Activated T-helper 17 cell treated with anti-CD3 and anti-CD28 coated beads, Interleukin-2, amount 50 U/mL, for 72 hours (primary cell): Measurements from ENCODE around the gene TNFAIP1. TPM values are rescaled to one million over a fixed set of nuclear protein-coding genes. Genes with fewer than 3 reads are reported as not detected.

ENCODE experiments used
- ATAC-seq: fragments of 150-1000 bp; cut with Tn5 transposase; replicated peaks from 2 replicates; pipeline ENCODE4 v1.10.0; 2021; ENCODE audit warnings: mild to moderate bottlenecking, moderate library complexity
- H3K27ac Mint-ChIP-seq: one replicate; pipeline ENCODE4 v1.8.0; 2022; ENCODE audit warnings: mixed read lengths
- H3K27me3 Mint-ChIP-seq: one replicate; pipeline ENCODE4 v1.8.0; 2022; ENCODE audit warnings: mixed read lengths
- H3K36me3 Mint-ChIP-seq: one replicate; pipeline ENCODE4 v1.8.0; 2022; ENCODE audit warnings: low read depth, mild to moderate bottlenecking, mixed read lengths
- H3K4me1 Mint-ChIP-seq: one replicate; pipeline ENCODE4 v1.8.0; 2022; ENCODE audit warnings: mixed read lengths
- H3K4me3 Mint-ChIP-seq: one replicate; pipeline ENCODE4 v1.8.0; 2022; ENCODE audit warnings: mild to moderate bottlenecking, mixed read lengths
- H3K9me3 Mint-ChIP-seq: one replicate; pipeline ENCODE4 v1.8.0; 2022; ENCODE audit warnings: mixed read lengths
- total RNA-seq, 2 donors: library from RNA; stranded (reverse); gene quantifications; one replicate each; pipeline ENCODE4 v1.2.3, GENCODE V29; 2022

The TNFAIP1 gene
- total RNA-seq, 2 donors from 2014 or later = 24.9 to 30.0 TPM

GRCh38 chr17:28345419-28346198 lies 10.0 kb downstream of the TNFAIP1 start:
- Mint-ChIP-seq H3K27me3 (no peaks in the 10 kb centered on the region), H3K4me1 (no peaks in the 10 kb centered on the region), H3K4me3 (no peak overlapping the region)

GRCh38 chr17:28346199-28346580 lies 10.6 kb downstream of the TNFAIP1 start:
- H3K9me3 Mint-ChIP-seq = no peaks in the 10 kb centered on the region
- peak overlapping the region; percentile 24 for H3K27ac Mint-ChIP-seq
- H3K4me1 Mint-ChIP-seq = no peaks in the 10 kb centered on the region
- no peaks in the 10 kb centered on the region for H3K27me3 Mint-ChIP-seq
- no peak for ATAC-seq
- peaks cover 93% of the 10 kb centered on the region for H3K36me3 Mint-ChIP-seq
- H3K4me3 Mint-ChIP-seq = no peak overlapping the region

More at GRCh38 chr17:28345419-28346198, 10.0 kb downstream of the TNFAIP1 start:
- no peaks in the 10 kb centered on the region for H3K9me3 Mint-ChIP-seq
- peak overlapping the region; percentile 24 for H3K27ac Mint-ChIP-seq
- ATAC-seq = no peak
- H3K36me3 Mint-ChIP-seq = peaks cover 93% of the 10 kb centered on the region

GRCh38 chr17:28346746-28347246 lies 11.2 kb downstream of the TNFAIP1 start:
- Mint-ChIP-seq H3K9me3 (no peaks in the 10 kb centered on the region), H3K27ac (no peak overlapping the region), H3K27me3 (no peaks in the 10 kb centered on the region), H3K36me3 (peaks cover 93% of the 10 kb centered on the region), H3K4me3 (no peak overlapping the region), H3K4me1 (no peaks in the 10 kb centered on the region)
- no peak for ATAC-seq

- H3K27me3 Mint-ChIP-seq = no peaks in the 10 kb centered on the region
- peaks cover 93% of the 10 kb centered on the region for H3K36me3 Mint-ChIP-seq
- no peak overlapping the region for H3K4me3 Mint-ChIP-seq
- H3K4me1 Mint-ChIP-seq = no peaks in the 10 kb centered on the region
- no peak overlapping the region for H3K27ac Mint-ChIP-seq
- no peaks in the 10 kb centered on the region for H3K9me3 Mint-ChIP-seq
- no peak for ATAC-seq
Observed at GRCh38 chr17:28347261-28347891, 11.8 kb downstream of the TNFAIP1 start.

- peaks cover 98% of the 10 kb centered on the region for H3K36me3 Mint-ChIP-seq
- no peak for ATAC-seq
- H3K9me3 Mint-ChIP-seq = no peaks in the 10 kb centered on the region
- H3K4me1 Mint-ChIP-seq = no peaks in the 10 kb centered on the region
- no peak overlapping the region for H3K4me3 Mint-ChIP-seq
- no peaks in the 10 kb centered on the region for H3K27me3 Mint-ChIP-seq
- H3K27ac Mint-ChIP-seq = no peak overlapping the region
Observed at GRCh38 chr17:28348979-28349378, 13.4 kb downstream of the TNFAIP1 start.

- ATAC-seq = no peak
- H3K4me1 Mint-ChIP-seq = no peaks in the 10 kb centered on the region
- peaks cover 97% of the 10 kb centered on the region for H3K36me3 Mint-ChIP-seq
- H3K27me3 Mint-ChIP-seq = no peaks in the 10 kb centered on the region
- no peaks in the 10 kb centered on the region for H3K9me3 Mint-ChIP-seq
- peak overlapping the region; percentile 21 for H3K27ac Mint-ChIP-seq
- no peak overlapping the region for H3K4me3 Mint-ChIP-seq
Observed at GRCh38 chr17:28350271-28350670, 14.7 kb downstream of the TNFAIP1 start.

- Mint-ChIP-seq H3K27me3 (no peaks in the 10 kb centered on the region), H3K4me3 (peak within 1 kb of the TSS; percentile 91), H3K4me1 (peaks cover 19% of the 10 kb centered on the region), H3K9me3 (no peaks in the 10 kb centered on the region), H3K36me3 (peaks cover 85% of the 10 kb centered on the region), H3K27ac (peak within 1 kb of the TSS; percentile 96)
- peak; percentile 99 for ATAC-seq
Observed at GRCh38 chr17:28357061-28357900, 21.7 kb downstream of the TNFAIP1 start, which contains the start of gene POLDIP2. Gene POLDIP2 (minus strand): TSS chr17:28357527. CDS start chr17:28357448, 79 bp downstream.

GRCh38 chr17:28357901-28358197 lies 22.3 kb downstream of the TNFAIP1 start:
- H3K9me3 Mint-ChIP-seq = no peaks in the 10 kb centered on the region
- peak overlapping the region; percentile 91 for H3K4me3 Mint-ChIP-seq
- H3K27ac Mint-ChIP-seq = peak overlapping the region; percentile 96
- H3K4me1 Mint-ChIP-seq = peaks cover 19% of the 10 kb centered on the region
- H3K36me3 Mint-ChIP-seq = peaks cover 84% of the 10 kb centered on the region
- no peaks in the 10 kb centered on the region for H3K27me3 Mint-ChIP-seq
- ATAC-seq = no peak

GRCh38 chr17:28363186-28363585 lies 27.6 kb downstream of the TNFAIP1 start:
- Mint-ChIP-seq H3K4me1 (peaks cover 4% of the 10 kb centered on the region), H3K36me3 (peaks cover 51% of the 10 kb centered on the region), H3K4me3 (no peak overlapping the region), H3K27ac (no peak overlapping the region), H3K27me3 (no peaks in the 10 kb centered on the region), H3K9me3 (no peaks in the 10 kb centered on the region)
- ATAC-seq = no peak

- Mint-ChIP-seq H3K9me3 (no peaks in the 10 kb centered on the region), H3K27ac (no peak overlapping the region), H3K4me1 (no peaks in the 10 kb centered on the region)
Observed at GRCh38 chr17:28363776-28364650, 28.5 kb downstream of the TNFAIP1 start.

GRCh38 chr17:28364665-28365363 lies 29.3 kb downstream of the TNFAIP1 start, which contains the start of gene SEBOX:
Gene SEBOX (minus strand): TSS chr17:28365199. CDS start chr17:28365151, 48 bp downstream.
- H3K9me3 Mint-ChIP-seq = no peaks in the 10 kb centered on the region
- H3K4me3 Mint-ChIP-seq = no peak within 1 kb of the TSS
- no peak for ATAC-seq
- no peaks in the 10 kb centered on the region for H3K27me3 Mint-ChIP-seq
- H3K27ac Mint-ChIP-seq = peak within 1 kb of the TSS; percentile 65
- H3K4me1 Mint-ChIP-seq = no peaks in the 10 kb centered on the region
- H3K36me3 Mint-ChIP-seq = peaks cover 39% of the 10 kb centered on the region

More at GRCh38 chr17:28363776-28364650, 28.5 kb downstream of the TNFAIP1 start:
- Mint-ChIP-seq H3K27me3 (no peaks in the 10 kb centered on the region), H3K4me3 (no peak overlapping the region), H3K36me3 (peaks cover 46% of the 10 kb centered on the region)
- no peak for ATAC-seq

GRCh38 chr17:28365487-28365886 lies 29.9 kb downstream of the TNFAIP1 start:
- no peaks in the 10 kb centered on the region for H3K9me3 Mint-ChIP-seq
- H3K36me3 Mint-ChIP-seq = peaks cover 33% of the 10 kb centered on the region
- no peak for ATAC-seq
- H3K4me3 Mint-ChIP-seq = no peak overlapping the region
- no peak overlapping the region for H3K27ac Mint-ChIP-seq
- H3K4me1 Mint-ChIP-seq = no peaks in the 10 kb centered on the region
- no peaks in the 10 kb centered on the region for H3K27me3 Mint-ChIP-seq

GRCh38 chr17:28366605-28367004 lies 31.0 kb downstream of the TNFAIP1 start:
- Mint-ChIP-seq H3K27me3 (no peaks in the 10 kb centered on the region), H3K9me3 (no peaks in the 10 kb centered on the region), H3K4me1 (no peaks in the 10 kb centered on the region), H3K36me3 (peaks cover 27% of the 10 kb centered on the region), H3K27ac (peak overlapping the region; percentile 65), H3K4me3 (no peak overlapping the region)
- ATAC-seq = no peak
